DND-41 (cell line): ENCODE measurements around the gene NR1H4.

Experiments
- CTCF ChIP-seq: IDR thresholded peaks from 2 replicates; pipeline ENCODE4 v1.5.1; 2012; ENCODE audit warnings: borderline replicate concordance, low read length, moderate library complexity, mild to moderate bottlenecking; ENCODE audit not compliant: poor library complexity, severe bottlenecking; ENCODE audit errors: extremely low read depth
- EZH2 ChIP-seq: IDR thresholded peaks from 3 replicates; pipeline ENCODE4 v1.6.1; 2012; ENCODE audit warnings: borderline replicate concordance, low read depth, mild to moderate bottlenecking, moderate library complexity, low read length, inconsistent platforms; ENCODE audit not compliant: severe bottlenecking

- TF ChIP-seq CTCF (no peak), EZH2 (no peak)
Observed at GRCh38 chr12:100450735-100451134, 22.9 kb upstream of the NR1H4 start.
